ENCODE measurements around the gene SLC2A3. TPM values are rescaled to one million over a fixed set of nuclear protein-coding genes. Genes with fewer than 3 reads are reported as not detected.

The SLC2A3 gene
- total RNA-seq, 1 experiment from 2014 or later: 10.5 TPM

GRCh38 chr12:7959278-7959677 is 23.3 kb upstream of the SLC2A3 start:
- ChIA-PET CTCF (interaction anchor here (0.6 to 0.7 kb wide), 2 partner anchors 50 to 79 kb away, joined by 3 to 4 read pairs; no protein-coding TSS in a partner anchor), POLR2A (no interaction called here)

More at GRCh38 chr12:7959278-7959677, 23.3 kb upstream of the SLC2A3 start:
- Histone ChIP-seq H3K9me2 (ENCODE audit: insufficient read depth) (no peaks in the 10 kb centered on the region), H3K4me1 (ENCODE audit: control insufficient read depth in 1 of 2, insufficient read depth in 2 of 2, low read length in 2 of 2) (peaks cover 11 to 22% of the 10 kb centered on the region in 2 experiments; a peak in 3 of 4 replicates), H3K9me3 (ENCODE audit: control insufficient read depth in 1 of 2, insufficient read depth in 1 of 2, low read depth in 1 of 2, low read length in 2 of 2) (no peaks in the 10 kb centered on the region), H3K79me2 (ENCODE audit: insufficient read depth, low read length) (no peaks in the 10 kb centered on the region), H4K20me1 (ENCODE audit: insufficient read depth) (no peaks in the 10 kb centered on the region), H2AFZ (ENCODE audit: low read depth, low read length, poor library complexity, severe bottlenecking) (no peak overlapping the region), H3K27me3 (ENCODE audit: insufficient read depth, low read length) (no peaks in the 10 kb centered on the region), H3K27ac (ENCODE audit: low read depth, low read length) (no peak overlapping the region), H3K36me3 (ENCODE audit: control insufficient read depth in 1 of 2, insufficient read depth in 2 of 2, low read length in 2 of 2) (no peaks in the 10 kb centered on the region), H3K4me3 (replicated peaks in 1 of 2; ENCODE audit: low read depth in 1 of 2, low read length in 2 of 2) (no peak overlapping the region), H3K9ac (ENCODE audit: low read length) (no peak overlapping the region), H3K4me2 (ENCODE audit: low read length) (no peak overlapping the region)
- RAD21 ChIA-PET (ENCODE audit: low non-redundant PET in 1 of 2, low total read pairs in 2 of 2, uncharacterized antibody in 2 of 2, unreplicated experiment in 2 of 2): no interaction called here
- DNase-seq (ENCODE audit: low read depth, low spot score) (no peak), ATAC-seq (no peak)
- no TSS peak for BruUV-seq (replicated peaks)
- intact Hi-C loops (cut with micrococcal nuclease): no loop called here
- TF ChIP-seq FOSL1 (IDR thresholded peaks at IDR 0.05; ENCODE audit: low read depth): no peak
- TF ChIP-seq CEBPB (IDR thresholded peaks at IDR 0.05; ENCODE audit: low read depth): no peak
- TF ChIP-seq ATF3 (IDR thresholded peaks at IDR 0.05): no peak
- TF ChIP-seq ZNF274 (IDR thresholded peaks at IDR 0.05; ENCODE audit: low read depth, low read length): no peak
- no peak for TF ChIP-seq POLR2A (IDR thresholded peaks at IDR 0.05; ENCODE audit: borderline replicate concordance, extremely low read depth, insufficient read depth, insufficient read length)
- no peak for TF ChIP-seq RAD21 (IDR thresholded peaks at IDR 0.05; ENCODE audit: low read depth)
- no peak for TF ChIP-seq EZH2 (IDR thresholded peaks at IDR 0.05)
- no peak for TF ChIP-seq SRF (IDR thresholded peaks at IDR 0.05; ENCODE audit: low read depth)
- no peak for TF ChIP-seq MAX (IDR thresholded peaks at IDR 0.05)
- no peak for TF ChIP-seq CBX3 (IDR thresholded peaks at IDR 0.05; ENCODE audit: low read depth)
- TF ChIP-seq JUND (IDR thresholded peaks at IDR 0.05): no peak
- TF ChIP-seq TCF7L2 (IDR thresholded peaks at IDR 0.05; ENCODE audit: borderline replicate concordance, extremely low read depth, insufficient read depth, insufficient read length): no peak
- TF ChIP-seq ELF1 (IDR thresholded peaks at IDR 0.05; ENCODE audit: borderline replicate concordance, low read depth): no peak
- TF ChIP-seq YY1 (IDR thresholded peaks at IDR 0.05; ENCODE audit: extremely low read depth, insufficient replicate concordance, low read depth, low read length): no peak
- TF ChIP-seq CTCF (IDR thresholded peaks at IDR 0.05 in 2 of 3, conservative IDR thresholded peaks at IDR 0.05 in 1 of 3; ENCODE audit: borderline replicate concordance in 1 of 3, insufficient read depth in 1 of 3, low read depth in 2 of 3, low read length in 2 of 3): no peak
- no peak for TF ChIP-seq ZBTB33 (IDR thresholded peaks at IDR 0.05; ENCODE audit: extremely low read depth, insufficient replicate concordance, low read length)
- TF ChIP-seq SP1 (IDR thresholded peaks at IDR 0.05; ENCODE audit: low read depth): no peak

Data from HCT116 (cell line).